Neural progenitor cell (in vitro differentiated cells): Measurements from ENCODE around the gene MYL2. TPM values are rescaled to one million over a fixed set of nuclear protein-coding genes. Genes with fewer than 3 reads are reported as not detected.

Experiments used
- DNase-seq: peaks from one replicate; pipeline ENCODE4 v3.0.0-alpha.2; 2016; ENCODE audit warnings: low spot score
- H2AFZ ChIP-seq: fragments of 200-600 bp; sonication (generic); replicated peaks from 2 replicates; pipeline ENCODE4 v1.6.1; 2016; ENCODE audit warnings: antibody characterized with exemption
- H3F3A ChIP-seq: fragments of 200-600 bp; sonication (generic); 2 replicates; pipeline ENCODE4 v1.6.1; 2016; ENCODE audit warnings: antibody characterized with exemption, low read depth
- H3K27ac ChIP-seq: fragments of 200-600 bp; sonication (generic); 2 replicates; pipeline ENCODE4 v1.5.1; 2016; ENCODE audit warnings: mild to moderate bottlenecking
- H3K27me3 ChIP-seq: fragments of 200-600 bp; sonication (generic); 2 replicates; pipeline ENCODE4 v1.6.1; 2016; ENCODE audit warnings: mild to moderate bottlenecking, moderate library complexity
- H3K36me3 ChIP-seq: fragments of 200-600 bp; sonication (generic); 2 replicates; pipeline ENCODE4 v1.5.1; 2016
- H3K4me1 ChIP-seq: fragments of 200-600 bp; sonication (generic); 2 replicates; pipeline ENCODE4 v1.6.1; 2016; ENCODE audit warnings: mixed run types
- H3K4me2 ChIP-seq: fragments of 200-600 bp; sonication (generic); 2 replicates; pipeline ENCODE4 v1.6.1; 2016
- H3K4me3 ChIP-seq: fragments of 200-600 bp; sonication (generic); 2 replicates; pipeline ENCODE4 v1.5.1; 2016
- H3K79me2 ChIP-seq: fragments of 200-600 bp; sonication (generic); 2 replicates; pipeline ENCODE4 v1.6.1; 2016; ENCODE audit warnings: low read depth
- H3K9ac ChIP-seq: fragments of 200-600 bp; sonication (generic); 2 replicates; pipeline ENCODE4 v1.6.1; 2016
- H3K9me3 ChIP-seq: fragments of 200-600 bp; sonication (generic); 2 replicates; pipeline ENCODE4 v1.5.1; 2016; ENCODE audit warnings: low read depth
- H4K20me1 ChIP-seq: fragments of 200-600 bp; sonication (generic); 2 replicates; pipeline ENCODE4 v1.6.1; 2016; ENCODE audit warnings: low read depth
- H3K27ac Mint-ChIP-seq: 3 replicates; pipeline ENCODE4 v1.8.0; 2021; ENCODE audit warnings: mixed read lengths
- H3K27me3 Mint-ChIP-seq: 2 replicates; pipeline ENCODE4 v1.8.0; 2022; ENCODE audit warnings: low read depth, mild to moderate bottlenecking, inconsistent platforms, moderate library complexity, mixed read lengths; ENCODE audit not compliant: insufficient read depth
- H3K36me3 Mint-ChIP-seq: 3 replicates; pipeline ENCODE4 v1.8.0; 2021; ENCODE audit warnings: mixed read lengths
- H3K4me1 Mint-ChIP-seq: 3 replicates; pipeline ENCODE4 v1.8.0; 2021; ENCODE audit warnings: mixed read lengths
- H3K4me3 Mint-ChIP-seq: 3 replicates; pipeline ENCODE4 v1.8.0; 2021; ENCODE audit warnings: mild to moderate bottlenecking, moderate library complexity, mixed read lengths
- H3K9me3 Mint-ChIP-seq: 3 replicates; pipeline ENCODE4 v1.8.0; 2020; ENCODE audit warnings: mixed read lengths
- CTCF ChIP-seq: fragments of 200-600 bp; sonication (generic); IDR thresholded peaks from 2 replicates; pipeline ENCODE4 v1.5.1; 2017; ENCODE audit warnings: antibody characterized with exemption, mild to moderate bottlenecking
- EZH2 ChIP-seq: fragments of 200-600 bp; sonication (generic); IDR thresholded peaks from 2 replicates; pipeline ENCODE4 v1.6.1; 2017; ENCODE audit warnings: antibody characterized with exemption, mild to moderate bottlenecking, moderate library complexity
- EZH2phosphoT487 ChIP-seq: fragments of 200-600 bp; sonication (generic); IDR thresholded peaks from 2 replicates; pipeline ENCODE4 v1.6.1; 2017; ENCODE audit warnings: antibody characterized with exemption
- total RNA-seq: library from RNA; depleted of rRNA; stranded (reverse); fragments of >200 nt; gene quantifications from 2 replicates; pipeline ENCODE4 v1.2.3, GENCODE V29; 2015; ENCODE audit warnings: low replicate concordance

The MYL2 gene
- total RNA-seq, 1 donor from 2014 or later = not detected

GRCh38 chr12:110903511-110903910 is 16.9 kb downstream of the MYL2 start:
- H3K9ac ChIP-seq = no peak overlapping the region
- no peak overlapping the region for H3K27ac Mint-ChIP-seq
- H3K79me2 ChIP-seq = no peaks in the 10 kb centered on the region
- no peaks in the 10 kb centered on the region for H3K9me3 Mint-ChIP-seq
- no peaks in the 10 kb centered on the region for H3K27me3 ChIP-seq
- no peaks in the 10 kb centered on the region for H3K9me3 ChIP-seq
- no peak overlapping the region for H3K4me2 ChIP-seq
- DNase-seq = no peak
- H3K4me1 ChIP-seq = no peaks in the 10 kb centered on the region
- no peak overlapping the region for H3K4me3 ChIP-seq
- no peak overlapping the region for H3K27ac ChIP-seq
- no peaks in the 10 kb centered on the region for H3K36me3 Mint-ChIP-seq
- H4K20me1 ChIP-seq = no peaks in the 10 kb centered on the region
- H3K4me3 Mint-ChIP-seq = no peak overlapping the region
- H2AFZ ChIP-seq = no peak overlapping the region
- H3F3A ChIP-seq = peaks cover 5% of the 10 kb centered on the region
- H3K4me1 Mint-ChIP-seq = no peaks in the 10 kb centered on the region
- no peaks in the 10 kb centered on the region for H3K36me3 ChIP-seq
- TF ChIP-seq EZH2phosphoT487 (no peak), EZH2 (no peak), CTCF (no peak)
- H3K27me3 Mint-ChIP-seq = peaks cover 6% of the 10 kb centered on the region

GRCh38 chr12:110901401-110901800 is 19.0 kb downstream of the MYL2 start:
- Histone ChIP-seq H3K79me2 (no peaks in the 10 kb centered on the region), H4K20me1 (no peaks in the 10 kb centered on the region), H3K9me3 (no peaks in the 10 kb centered on the region), H3K9ac (no peak overlapping the region), H2AFZ (no peak overlapping the region), H3K27me3 (no peaks in the 10 kb centered on the region), H3K4me2 (no peak overlapping the region), H3K27ac (no peak overlapping the region), H3K4me1 (no peaks in the 10 kb centered on the region), H3K4me3 (no peak overlapping the region), H3K36me3 (no peaks in the 10 kb centered on the region), H3F3A (peaks cover 5% of the 10 kb centered on the region)
- H3K4me1 Mint-ChIP-seq = no peaks in the 10 kb centered on the region
- H3K27ac Mint-ChIP-seq = no peak overlapping the region
- TF ChIP-seq CTCF (no peak), EZH2 (no peak), EZH2phosphoT487 (no peak)
- H3K4me3 Mint-ChIP-seq = no peak overlapping the region
- H3K36me3 Mint-ChIP-seq = no peaks in the 10 kb centered on the region
- no peaks in the 10 kb centered on the region for H3K9me3 Mint-ChIP-seq
- DNase-seq = no peak
- peaks cover 6% of the 10 kb centered on the region for H3K27me3 Mint-ChIP-seq

GRCh38 chr12:110896559-110896958 is 23.8 kb downstream of the MYL2 start:
- Mint-ChIP-seq H3K4me1 (peaks cover 12% of the 10 kb centered on the region), H3K4me3 (no peak overlapping the region), H3K27ac (no peak overlapping the region), H3K36me3 (no peaks in the 10 kb centered on the region), H3K9me3 (no peaks in the 10 kb centered on the region), H3K27me3 (peaks cover 11% of the 10 kb centered on the region)
- Histone ChIP-seq H3K4me3 (no peak overlapping the region), H3K36me3 (no peaks in the 10 kb centered on the region), H3K9me3 (no peaks in the 10 kb centered on the region), H4K20me1 (no peaks in the 10 kb centered on the region), H3K4me1 (no peaks in the 10 kb centered on the region), H3F3A (no peaks in the 10 kb centered on the region), H3K9ac (no peak overlapping the region), H3K27me3 (no peaks in the 10 kb centered on the region), H3K79me2 (no peaks in the 10 kb centered on the region), H3K27ac (no peak overlapping the region), H3K4me2 (no peak overlapping the region), H2AFZ (no peak overlapping the region)
- DNase-seq = no peak
- TF ChIP-seq EZH2phosphoT487 = no peak
- no peak for TF ChIP-seq EZH2
- no peak for TF ChIP-seq CTCF
